CD4-positive, CD25-positive, alpha-beta regulatory T cell (primary cell): ENCODE results near the gene ZNF804B. TPM values are rescaled to one million over a fixed set of nuclear protein-coding genes. Genes with fewer than 3 reads are reported as not detected.

ENCODE experiments used
- ATAC-seq, 2 donors: fragments of 150-1000 bp; cut with Tn5 transposase; one replicate each; pipeline ENCODE4 v1.10.0; 2021; ENCODE audit warnings: low read depth in 2 of 2, moderate number of reproducible peaks in 2 of 2, moderate library complexity in 1 of 2
- DNase-seq, 3 donors: peaks; one replicate each; pipeline versions ENCODE4 v3.0.0 to v3.0.0-alpha.2; 2012 to 2022; ENCODE audit warnings: mixed read lengths in 1 of 3
- H3K27ac ChIP-seq: one replicate; pipeline ENCODE4 v1.7.0; 2013; ENCODE audit warnings: mild to moderate bottlenecking, low read length; ENCODE audit not compliant: insufficient read depth, poor library complexity, severe bottlenecking
- H3K27me3 ChIP-seq: one replicate; pipeline ENCODE4 v1.7.0; 2013; ENCODE audit warnings: low read length; ENCODE audit not compliant: control insufficient read depth, insufficient read depth
- H3K36me3 ChIP-seq: one replicate; pipeline ENCODE4 v1.7.0; 2013; ENCODE audit warnings: mild to moderate bottlenecking, low read length, moderate library complexity; ENCODE audit not compliant: control insufficient read depth, insufficient read depth
- H3K4me1 ChIP-seq: 2 replicates; pipeline ENCODE4 v1.7.0; 2013; ENCODE audit warnings: mild to moderate bottlenecking, low read length; ENCODE audit not compliant: insufficient read depth, control insufficient read depth, poor library complexity, severe bottlenecking
- H3K4me3 ChIP-seq: one replicate; pipeline ENCODE4 v1.7.0; 2013; ENCODE audit warnings: low read depth, mild to moderate bottlenecking, low read length, moderate library complexity
- H3K9me3 ChIP-seq, 2 experiments: 1 replicate in 1 of 2; 2 replicates in 1 of 2; pipeline ENCODE4 v1.7.0; 2013; ENCODE audit warnings: low read length in 2 of 2, mild to moderate bottlenecking in 1 of 2, moderate library complexity in 1 of 2; ENCODE audit not compliant: control insufficient read depth in 2 of 2
- H3K27ac Mint-ChIP-seq, 3 donors: one replicate each; pipeline ENCODE4 v1.8.0; 2020 to 2022; ENCODE audit warnings: mild to moderate bottlenecking in 3 of 3, mixed read lengths in 3 of 3, moderate library complexity in 2 of 3
- H3K27me3 Mint-ChIP-seq: one replicate; pipeline ENCODE4 v1.8.0; 2022; ENCODE audit warnings: mild to moderate bottlenecking, mixed read lengths
- H3K36me3 Mint-ChIP-seq: one replicate; pipeline ENCODE4 v1.8.0; 2020; ENCODE audit warnings: mixed read lengths
- H3K4me1 Mint-ChIP-seq, 4 donors: one replicate each; pipeline ENCODE4 v1.8.0; 2020 to 2022; ENCODE audit warnings: mixed read lengths in 4 of 4, mild to moderate bottlenecking in 1 of 4
- H3K4me3 Mint-ChIP-seq, 4 donors: one replicate each; pipeline ENCODE4 v1.8.0; 2020 to 2022; ENCODE audit warnings: mild to moderate bottlenecking in 4 of 4, mixed read lengths in 4 of 4, moderate library complexity in 3 of 4
- H3K9me3 Mint-ChIP-seq, 7 donors: one replicate each; pipeline ENCODE4 v1.8.0; 2020 to 2022; ENCODE audit warnings: mixed read lengths in 7 of 7, mild to moderate bottlenecking in 3 of 7, moderate library complexity in 2 of 7
- polyA plus RNA-seq, 4 donors: library from polyadenylated mRNA; unstranded; fragments of 300-500 nt; fragmentation: Illumina TruSeq; gene quantifications; one replicate each; pipeline ENCODE4 v1.2.3, GENCODE V29; 2021
- total RNA-seq: library from RNA; stranded (reverse); gene quantifications from one replicate; pipeline ENCODE4 v1.2.3, GENCODE V29; 2022

The ZNF804B gene
- total and polyA plus RNA-seq, 5 donors from 2014 or later = not detected

DNA sequence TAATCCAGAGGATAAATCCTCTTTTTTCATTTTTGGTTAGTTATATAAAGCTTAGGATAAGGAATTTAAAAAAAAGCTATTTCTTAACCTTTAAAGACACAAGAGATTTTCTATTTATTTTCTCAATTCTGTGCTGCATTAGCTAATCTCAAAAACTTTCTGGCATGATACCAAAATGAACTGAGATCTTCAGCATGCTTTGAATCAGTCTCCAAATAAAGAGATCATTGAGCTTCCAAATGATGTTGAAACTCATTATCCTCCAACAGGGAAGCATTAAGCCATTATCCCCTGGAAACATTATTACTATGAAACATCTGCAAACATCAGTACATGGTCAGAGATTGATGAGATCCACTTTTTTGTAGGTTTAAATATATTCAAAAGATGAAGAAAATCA lies 386.3 kb downstream of the ZNF804B start:
- Histone ChIP-seq H3K4me1 (no peaks in the 10 kb centered on the region), H3K27ac (no peak overlapping the region), H3K36me3 (no peaks in the 10 kb centered on the region), H3K27me3 (no peaks in the 10 kb centered on the region), H3K4me3 (no peak overlapping the region), H3K9me3 (peaks cover 0 to 8% of the 10 kb centered on the region in 2 experiments)
- DNase-seq = no peak
- no peak for ATAC-seq
- Mint-ChIP-seq H3K9me3 (peaks cover 0 to 7% (median 0%) of the 10 kb centered on the region in 7 donors), H3K4me3 (no peak overlapping the region), H3K27me3 (no peaks in the 10 kb centered on the region), H3K27ac (no peak overlapping the region), H3K4me1 (no peaks in the 10 kb centered on the region), H3K36me3 (no peaks in the 10 kb centered on the region)

GRCh38 chr7:89160107-89160506 lies 400.6 kb downstream of the ZNF804B start:
- H3K9me3 Mint-ChIP-seq = peaks cover 0 to 22% (median 4%) of the 10 kb centered on the region in 7 donors
- no peaks in the 10 kb centered on the region for H3K4me1 ChIP-seq

DNA sequence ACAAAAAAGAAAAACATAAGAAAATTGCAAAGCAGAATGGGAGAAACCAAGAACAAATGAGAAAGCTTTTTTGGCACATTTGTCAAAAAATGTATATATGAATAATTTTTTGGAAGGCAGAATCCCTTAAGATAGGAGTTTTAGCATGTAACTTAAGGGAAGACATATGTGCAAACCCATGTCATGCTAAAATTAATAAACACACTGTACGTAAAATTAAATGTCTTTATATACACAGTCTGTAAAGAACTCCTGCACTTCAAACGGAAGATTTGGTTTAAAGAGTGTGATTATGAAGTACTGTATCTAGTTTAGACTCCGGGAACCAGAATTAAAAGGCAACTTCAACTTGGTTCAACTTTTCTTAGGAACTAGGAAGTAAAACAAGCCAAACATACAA lies 405.9 kb downstream of the ZNF804B start:
- Histone ChIP-seq H3K27me3 (no peaks in the 10 kb centered on the region), H3K4me1 (no peaks in the 10 kb centered on the region), H3K9me3 (peaks cover 0 to 3% of the 10 kb centered on the region in 2 experiments), H3K36me3 (no peaks in the 10 kb centered on the region), H3K4me3 (no peak overlapping the region), H3K27ac (no peak overlapping the region)
- no peak for DNase-seq
- Mint-ChIP-seq H3K4me1 (no peaks in the 10 kb centered on the region), H3K4me3 (no peak overlapping the region), H3K9me3 (peaks cover 0 to 22% (median 5%) of the 10 kb centered on the region in 7 donors), H3K27me3 (no peaks in the 10 kb centered on the region), H3K27ac (no peak overlapping the region), H3K36me3 (no peaks in the 10 kb centered on the region)
- ATAC-seq = no peak

More at GRCh38 chr7:89160107-89160506, 400.6 kb downstream of the ZNF804B start:
- Histone ChIP-seq H3K27me3 (no peaks in the 10 kb centered on the region), H3K9me3 (peaks cover 0 to 3% of the 10 kb centered on the region in 2 experiments), H3K27ac (no peak overlapping the region), H3K4me3 (no peak overlapping the region), H3K36me3 (no peaks in the 10 kb centered on the region)
- no peak for DNase-seq
- no peaks in the 10 kb centered on the region for H3K36me3 Mint-ChIP-seq
- ATAC-seq = no peak
- no peaks in the 10 kb centered on the region for H3K4me1 Mint-ChIP-seq
- H3K4me3 Mint-ChIP-seq = no peak overlapping the region
- H3K27ac Mint-ChIP-seq = no peak overlapping the region
- H3K27me3 Mint-ChIP-seq = no peaks in the 10 kb centered on the region

- Mint-ChIP-seq H3K36me3 (no peaks in the 10 kb centered on the region), H3K4me1 (no peaks in the 10 kb centered on the region), H3K27ac (no peak overlapping the region), H3K4me3 (no peak overlapping the region), H3K9me3 (peaks cover 0 to 21% (median 5%) of the 10 kb centered on the region in 7 donors), H3K27me3 (no peaks in the 10 kb centered on the region)
- ATAC-seq = no peak
- H3K27ac ChIP-seq = no peak overlapping the region
- H3K36me3 ChIP-seq = no peaks in the 10 kb centered on the region
- no peak overlapping the region for H3K4me3 ChIP-seq
- no peaks in the 10 kb centered on the region for H3K9me3 ChIP-seq
- H3K27me3 ChIP-seq = no peaks in the 10 kb centered on the region
- no peak for DNase-seq
- H3K4me1 ChIP-seq = no peaks in the 10 kb centered on the region
Observed at GRCh38 chr7:89170628-89171027, 411.1 kb downstream of the ZNF804B start.

DNA sequence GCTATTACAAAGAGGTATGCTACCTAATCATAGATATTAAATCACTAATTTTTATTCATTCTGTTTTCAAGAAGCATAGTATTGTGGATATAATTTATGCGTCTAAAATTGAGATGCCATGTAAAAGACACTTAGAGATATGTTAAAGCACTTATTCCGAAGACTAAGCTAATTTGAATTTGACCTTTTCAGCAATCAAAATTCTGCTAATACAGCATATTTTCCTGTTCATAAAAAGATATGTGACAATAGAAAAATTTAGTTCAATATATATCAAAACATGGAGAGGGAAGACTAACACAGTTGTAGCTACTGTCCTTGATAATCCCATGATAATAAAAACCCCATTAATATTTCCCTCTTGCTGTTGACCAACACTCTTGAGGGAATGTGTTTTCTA lies 422.6 kb downstream of the ZNF804B start:
- no peaks in the 10 kb centered on the region for H3K4me1 ChIP-seq
- Mint-ChIP-seq H3K4me3 (no peak overlapping the region), H3K4me1 (no peaks in the 10 kb centered on the region), H3K27me3 (no peaks in the 10 kb centered on the region), H3K9me3 (peaks cover 1 to 13% (median 7%) of the 10 kb centered on the region in 7 donors), H3K36me3 (no peaks in the 10 kb centered on the region), H3K27ac (no peak overlapping the region)
- no peaks in the 10 kb centered on the region for H3K36me3 ChIP-seq
- no peak overlapping the region for H3K27ac ChIP-seq
- H3K4me3 ChIP-seq = no peak overlapping the region
- no peaks in the 10 kb centered on the region for H3K27me3 ChIP-seq
- no peak for DNase-seq
- peaks cover 2 to 8% of the 10 kb centered on the region in 2 experiments for H3K9me3 ChIP-seq
- no peak for ATAC-seq

DNA sequence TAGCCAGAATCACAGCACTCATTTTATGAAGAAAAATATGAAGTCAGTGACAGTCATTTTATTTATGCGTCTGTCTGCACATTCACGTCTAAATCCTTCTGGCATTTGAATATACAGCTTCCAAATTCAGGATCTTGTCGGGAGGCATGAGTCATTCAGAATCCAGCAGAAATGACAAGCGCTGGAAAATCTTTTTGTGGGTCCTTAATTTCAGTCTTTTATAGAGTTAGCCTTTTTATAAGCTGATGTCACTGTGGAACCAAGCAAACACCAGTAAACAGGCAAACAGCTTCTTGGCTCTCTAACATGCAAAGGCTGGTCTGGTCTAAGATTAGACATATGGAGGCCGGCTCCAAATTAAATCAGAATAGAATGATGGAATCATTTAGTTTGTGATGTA lies 424.2 kb downstream of the ZNF804B start:
- H3K27me3 Mint-ChIP-seq = no peaks in the 10 kb centered on the region
- H3K27ac ChIP-seq = no peak overlapping the region

DNA sequence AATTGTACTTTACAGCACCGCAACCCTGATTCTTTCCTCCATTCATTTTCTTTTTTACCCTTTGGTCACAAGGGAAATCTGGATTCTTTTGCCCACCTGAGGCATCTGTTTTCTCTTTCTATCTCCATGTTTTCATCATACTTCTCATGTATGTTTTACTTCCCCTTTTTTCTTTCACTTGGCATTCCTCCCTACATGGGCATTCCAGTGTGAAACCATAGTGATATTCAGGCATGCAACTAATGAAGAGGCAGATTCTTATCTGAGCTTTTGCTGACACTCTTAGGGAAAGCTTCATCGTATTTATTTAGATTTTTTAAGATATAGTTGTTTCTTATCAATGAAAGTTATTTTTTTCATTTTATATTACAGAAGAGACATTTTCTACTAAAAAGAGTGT lies 441.3 kb downstream of the ZNF804B start:
- ATAC-seq (no peak), DNase-seq (no peak)
- Mint-ChIP-seq H3K27me3 (no peaks in the 10 kb centered on the region), H3K4me3 (no peak overlapping the region), H3K27ac (no peak overlapping the region), H3K36me3 (no peaks in the 10 kb centered on the region), H3K4me1 (no peaks in the 10 kb centered on the region), H3K9me3 (peaks cover 3 to 12% (median 5%) of the 10 kb centered on the region in 7 donors)
- Histone ChIP-seq H3K36me3 (no peaks in the 10 kb centered on the region), H3K27ac (no peak overlapping the region), H3K4me3 (no peak overlapping the region), H3K27me3 (no peaks in the 10 kb centered on the region), H3K4me1 (no peaks in the 10 kb centered on the region), H3K9me3 (no peaks in the 10 kb centered on the region)

More for the DNA sequence above, 424.2 kb downstream of the ZNF804B start:
- Histone ChIP-seq H3K27me3 (no peaks in the 10 kb centered on the region), H3K9me3 (peaks cover 2 to 8% of the 10 kb centered on the region in 2 experiments), H3K36me3 (no peaks in the 10 kb centered on the region), H3K4me3 (no peak overlapping the region), H3K4me1 (no peaks in the 10 kb centered on the region)
- no peaks in the 10 kb centered on the region for H3K36me3 Mint-ChIP-seq
- H3K4me1 Mint-ChIP-seq = no peaks in the 10 kb centered on the region
- H3K9me3 Mint-ChIP-seq = peaks cover 3 to 8% (median 5%) of the 10 kb centered on the region in 7 donors
- no peak overlapping the region for H3K4me3 Mint-ChIP-seq
- ATAC-seq (no peak), DNase-seq (no peak)
- no peak overlapping the region for H3K27ac Mint-ChIP-seq

- DNase-seq = no peak
- H3K9me3 Mint-ChIP-seq = peaks cover 0 to 12% (median 7%) of the 10 kb centered on the region in 7 donors
- no peaks in the 10 kb centered on the region for H3K27me3 Mint-ChIP-seq
- Histone ChIP-seq H3K9me3 (no peaks in the 10 kb centered on the region), H3K4me3 (no peak overlapping the region), H3K4me1 (no peaks in the 10 kb centered on the region), H3K27ac (no peak overlapping the region), H3K27me3 (no peaks in the 10 kb centered on the region), H3K36me3 (no peaks in the 10 kb centered on the region)
- H3K36me3 Mint-ChIP-seq = no peaks in the 10 kb centered on the region
- ATAC-seq = no peak
- no peak overlapping the region for H3K4me3 Mint-ChIP-seq
- no peaks in the 10 kb centered on the region for H3K4me1 Mint-ChIP-seq
- no peak overlapping the region for H3K27ac Mint-ChIP-seq
Observed at GRCh38 chr7:89223900-89224395, 464.4 kb downstream of the ZNF804B start.
